Effector memory CD4-positive, alpha-beta T cell (primary cell): ENCODE data around the gene UNC5C.
"Not testable (repeated sequence)": the region's sequence is repeated elsewhere in the genome, so short reads cannot be mapped to it uniquely, and the experiment has no call there.

Source experiments
- DNase-seq, 3 donors: peaks; one replicate each; pipeline ENCODE4 v3.0.0-alpha.2; 2020
- H3K27ac ChIP-seq: 2 replicates; pipeline ENCODE4 v1.7.0; 2013; ENCODE audit warnings: mild to moderate bottlenecking, low read length, moderate library complexity; ENCODE audit not compliant: insufficient read depth, poor library complexity, severe bottlenecking
- H3K27me3 ChIP-seq: replicated peaks from 2 replicates; pipeline ENCODE4 v1.7.0; 2013; ENCODE audit warnings: mild to moderate bottlenecking, low read length; ENCODE audit not compliant: insufficient read depth, control insufficient read depth, poor library complexity, severe bottlenecking
- H3K36me3 ChIP-seq: 2 replicates; pipeline ENCODE4 v1.7.0; 2013; ENCODE audit warnings: mild to moderate bottlenecking, low read length, moderate library complexity; ENCODE audit not compliant: control insufficient read depth, insufficient read depth
- H3K4me1 ChIP-seq: 2 replicates; pipeline ENCODE4 v1.7.0; 2013; ENCODE audit warnings: low read length, mild to moderate bottlenecking; ENCODE audit not compliant: control insufficient read depth, insufficient read depth, poor library complexity, severe bottlenecking
- H3K4me3 ChIP-seq: 2 replicates; pipeline ENCODE4 v1.7.0; 2013; ENCODE audit warnings: low read length, low read depth, mild to moderate bottlenecking; ENCODE audit not compliant: insufficient read depth, poor library complexity, severe bottlenecking
- H3K9me3 ChIP-seq: 2 replicates; pipeline ENCODE4 v1.7.0; 2013; ENCODE audit warnings: mild to moderate bottlenecking, low read length, moderate library complexity; ENCODE audit not compliant: control insufficient read depth

The UNC5C gene

GRCh38 chr4:95181996-95182306, 366.8 kb downstream of the UNC5C start:
- no peak overlapping the region for H3K4me3 ChIP-seq
- no peaks in the 10 kb centered on the region for H3K9me3 ChIP-seq
- H3K27me3 ChIP-seq, result no peaks in the 10 kb centered on the region
- H3K4me1 ChIP-seq, result no peaks in the 10 kb centered on the region
- H3K27ac ChIP-seq, result no peak overlapping the region
- H3K36me3 ChIP-seq, result no peaks in the 10 kb centered on the region
- DNase-seq, result no peak

- Histone ChIP-seq H3K9me3 (no peaks in the 10 kb centered on the region), H3K36me3 (no peaks in the 10 kb centered on the region), H3K4me1 (no peaks in the 10 kb centered on the region), H3K27me3 (no peaks in the 10 kb centered on the region), H3K27ac (no peak overlapping the region), H3K4me3 (no peak overlapping the region)
- DNase-seq, result peak in 1 of 3 donors; percentile 20
Measured at GRCh38 chr4:95181243-95181995, 367.4 kb downstream of the UNC5C start.

GRCh38 chr4:95180531-95181242, 368.1 kb downstream of the UNC5C start:
- no peak overlapping the region for H3K27ac ChIP-seq
- H3K4me3 ChIP-seq, result no peak overlapping the region
- H3K4me1 ChIP-seq, result no peaks in the 10 kb centered on the region
- no peaks in the 10 kb centered on the region for H3K9me3 ChIP-seq
- no peak for DNase-seq
- no peaks in the 10 kb centered on the region for H3K27me3 ChIP-seq
- no peaks in the 10 kb centered on the region for H3K36me3 ChIP-seq

GRCh38 chr4:95178938-95179337, 369.8 kb downstream of the UNC5C start:
- H3K27me3 ChIP-seq, result no peaks in the 10 kb centered on the region
- no peak for DNase-seq

GRCh38 chr4:95171377-95171776, 377.4 kb downstream of the UNC5C start:
- not testable (repeated sequence) for H3K9me3 ChIP-seq, DNase-seq, H3K36me3 ChIP-seq, H3K4me3 ChIP-seq, H3K27ac ChIP-seq, H3K27me3 ChIP-seq, H3K4me1 ChIP-seq

More at GRCh38 chr4:95178938-95179337, 369.8 kb downstream of the UNC5C start:
- Histone ChIP-seq H3K4me1 (no peaks in the 10 kb centered on the region), H3K9me3 (no peaks in the 10 kb centered on the region), H3K27ac (no peak overlapping the region), H3K36me3 (no peaks in the 10 kb centered on the region), H3K4me3 (no peak overlapping the region)

- Histone ChIP-seq H3K27ac (no peak overlapping the region), H3K9me3 (no peaks in the 10 kb centered on the region), H3K27me3 (no peaks in the 10 kb centered on the region), H3K4me3 (no peak overlapping the region), H3K4me1 (no peaks in the 10 kb centered on the region), H3K36me3 (no peaks in the 10 kb centered on the region)
- DNase-seq, result no peak
Measured at GRCh38 chr4:95170176-95170575, 378.6 kb downstream of the UNC5C start.

- Histone ChIP-seq H3K27me3 (no peaks in the 10 kb centered on the region), H3K27ac (no peak overlapping the region), H3K4me3 (no peak overlapping the region), H3K36me3 (no peaks in the 10 kb centered on the region), H3K4me1 (no peaks in the 10 kb centered on the region), H3K9me3 (no peaks in the 10 kb centered on the region)
- DNase-seq, result no peak
Measured at GRCh38 chr4:95167805-95168204, 381.0 kb downstream of the UNC5C start.

- H3K4me3 ChIP-seq, result no peak overlapping the region
- H3K4me1 ChIP-seq, result no peaks in the 10 kb centered on the region
- H3K36me3 ChIP-seq, result no peaks in the 10 kb centered on the region
- H3K27me3 ChIP-seq, result no peaks in the 10 kb centered on the region
- H3K9me3 ChIP-seq, result no peaks in the 10 kb centered on the region
- H3K27ac ChIP-seq, result no peak overlapping the region
- no peak for DNase-seq
Measured at GRCh38 chr4:95165926-95166524, 382.7 kb downstream of the UNC5C start.

GRCh38 chr4:95162867-95163266, 385.9 kb downstream of the UNC5C start:
- no peaks in the 10 kb centered on the region for H3K36me3 ChIP-seq
- no peaks in the 10 kb centered on the region for H3K27me3 ChIP-seq
- no peaks in the 10 kb centered on the region for H3K4me1 ChIP-seq
- no peaks in the 10 kb centered on the region for H3K9me3 ChIP-seq
- no peak for DNase-seq
- no peak overlapping the region for H3K27ac ChIP-seq
- no peak overlapping the region for H3K4me3 ChIP-seq

- H3K27me3 ChIP-seq, result no peaks in the 10 kb centered on the region
- no peaks in the 10 kb centered on the region for H3K4me1 ChIP-seq
- no peak for DNase-seq
- no peak overlapping the region for H3K4me3 ChIP-seq
- H3K27ac ChIP-seq, result no peak overlapping the region
- no peaks in the 10 kb centered on the region for H3K9me3 ChIP-seq
- H3K36me3 ChIP-seq, result no peaks in the 10 kb centered on the region
Measured at GRCh38 chr4:95161781-95162469, 386.8 kb downstream of the UNC5C start.
